ENCODE measurements around the gene PARM1. TPM values are rescaled to one million over a fixed set of nuclear protein-coding genes. Genes with fewer than 3 reads are reported as not detected.

PARM1 gene
- total RNA-seq, result under 0.01 TPM in 1 of 2 replicates, not detected in the other

GRCh38 chr4:74932832-74933561 is at the start of gene PARM1:
PARM1 (plus strand) TSS chr4:74933116; CDS start chr4:74933328, 212 bp downstream.

Other genes with a start within 250 kb of the PARM1 start
- 0.23 and 0.47 TPM in 2 replicates for gene BTC, start 138.6 kb upstream of the PARM1 start, total RNA-seq